Muscle of leg (tissue), 11 donors: ENCODE measurements around the gene MYO1D. TPM values are rescaled to one million over a fixed set of nuclear protein-coding genes. Genes with fewer than 3 reads are reported as not detected.
"Not testable (repeated sequence)": the region's sequence is repeated elsewhere in the genome, so short reads cannot be mapped to it uniquely, and the experiment has no call there.

Source experiments
- DNase-seq: peaks from one replicate; pipeline ENCODE4 v3.0.0; 2013
- H3K27ac ChIP-seq: one replicate; pipeline ENCODE4 v1.5.1; 2013; ENCODE audit warnings: mild to moderate bottlenecking, low read length, control low read depth
- H3K27me3 ChIP-seq: one replicate; pipeline ENCODE4 v1.6.1; 2013; ENCODE audit warnings: low read length; ENCODE audit not compliant: control insufficient read depth, insufficient read depth
- H3K36me3 ChIP-seq: one replicate; pipeline ENCODE4 v1.6.1; 2013; ENCODE audit warnings: low read length; ENCODE audit not compliant: control insufficient read depth, insufficient read depth
- H3K4me1 ChIP-seq: one replicate; pipeline ENCODE4 v1.6.1; 2013; ENCODE audit warnings: low read length; ENCODE audit not compliant: control insufficient read depth, insufficient read depth
- H3K4me3 ChIP-seq: one replicate; pipeline ENCODE4 v1.5.1; 2013; ENCODE audit warnings: low read length, control low read depth
- H3K9me3 ChIP-seq: replicated peaks from 2 replicates; pipeline ENCODE4 v1.6.1; 2013; ENCODE audit warnings: low read depth, low read length; ENCODE audit not compliant: control insufficient read depth
- WGBS: methylation state at CpG from one replicate; pipeline ENCODE4 v1.1.5; 2013; ENCODE audit warnings: missing lambda C conversion rate; ENCODE audit not compliant: insufficient coverage; 5-methylcytosine and 5-hydroxymethylcytosine counted together
- polyA plus RNA-seq, 8 donors: library from polyadenylated mRNA; unstranded; fragments of 120-200 nt; gene quantifications; one replicate each; pipeline versions ENCODE4 v1.2.1 to v1.2.3, GENCODE V29; 2013; ENCODE audit warnings: inconsistent platforms in 1 of 8, low replicate concordance in 1 of 8; ENCODE audit not compliant: insufficient read length in 8 of 8, insufficient read depth in 1 of 8
- total RNA-seq: library from RNA; stranded (reverse); fragments of 120-200 nt; gene quantifications from one replicate; pipeline ENCODE4 v1.2.4, GENCODE V29; 2013

Gene MYO1D
- total and polyA plus RNA-seq, 9 donors = 4.2 to 10.2 (median 5.4) TPM

- Histone ChIP-seq H3K4me1 (no peaks in the 10 kb centered on the region), H3K36me3 (peaks cover 47% of the 10 kb centered on the region), H3K27ac (no peak overlapping the region), H3K9me3 (no peaks in the 10 kb centered on the region), H3K27me3 (no peaks in the 10 kb centered on the region), H3K4me3 (no peak overlapping the region)
- no peak for DNase-seq
- WGBS = no CpG with 5 or more reads among the region's 3 CpGs
These were observed 413.6 kb downstream of the MYO1D start for GRCh38 chr17:32463304-32463703.

DNA sequence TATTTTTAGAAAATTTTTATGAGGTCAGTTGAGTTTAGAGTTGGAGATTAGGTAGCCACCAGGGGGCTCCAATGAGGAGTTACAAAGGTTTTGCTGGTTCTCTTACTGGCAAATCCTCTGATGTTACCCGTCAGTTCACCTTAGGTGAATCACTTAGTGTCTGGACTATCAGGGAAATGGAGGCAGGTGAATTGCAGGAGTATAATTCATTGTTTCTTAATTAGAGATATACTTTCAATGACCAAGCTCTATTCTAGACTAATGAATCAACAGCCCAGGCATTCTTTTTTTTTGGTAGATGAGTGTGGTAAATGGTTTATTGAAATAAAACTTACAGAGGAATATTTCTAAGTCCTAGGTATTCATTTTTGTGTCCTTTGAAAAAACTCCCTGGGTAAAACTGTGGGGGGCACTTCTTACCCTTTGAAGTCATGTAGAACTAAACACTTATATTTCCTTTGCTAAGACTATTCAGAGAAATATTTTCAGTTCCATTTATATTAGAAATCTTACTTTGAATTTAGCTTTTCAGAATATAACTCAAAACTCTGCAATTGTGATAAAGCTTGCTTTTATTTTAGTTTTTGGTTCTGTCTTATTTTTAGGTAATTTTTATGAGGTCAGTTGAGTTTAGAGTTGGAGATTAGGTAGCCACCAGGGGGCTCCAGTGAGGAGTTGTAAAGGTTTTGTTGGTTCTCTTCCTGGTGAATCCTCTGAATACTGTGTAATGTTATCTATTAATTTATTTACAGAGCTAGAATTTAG, 414.9 kb downstream of the MYO1D start:
- Histone ChIP-seq H3K36me3 (peaks cover 44% of the 10 kb centered on the region), H3K9me3 (no peaks in the 10 kb centered on the region), H3K4me1 (no peaks in the 10 kb centered on the region), H3K27ac (no peak overlapping the region), H3K27me3 (no peaks in the 10 kb centered on the region), H3K4me3 (no peak overlapping the region)
- no CpG with 5 or more reads among the region's 1 CpG for WGBS
- DNase-seq = no peak

DNA sequence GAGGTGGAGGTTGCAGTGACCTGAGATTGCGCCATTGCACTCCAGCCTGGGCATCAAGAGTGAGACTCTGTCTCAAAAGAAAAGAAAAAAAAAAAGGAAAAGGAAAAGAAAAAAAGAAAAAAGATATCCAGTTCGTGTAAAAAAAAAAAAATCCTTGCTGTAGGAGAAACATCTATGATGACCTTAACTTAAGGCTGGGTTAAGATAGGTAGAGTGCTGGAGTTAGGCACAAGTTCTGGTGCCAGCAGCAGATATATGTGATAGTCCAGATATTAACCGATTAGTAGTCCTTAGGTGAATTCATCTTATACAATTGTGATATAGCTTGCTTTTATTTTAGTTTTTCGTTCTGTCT, 415.4 kb downstream of the MYO1D start:
- H3K9me3 ChIP-seq = no peaks in the 10 kb centered on the region
- no peak overlapping the region for H3K4me3 ChIP-seq
- DNase-seq = no peak
- H3K36me3 ChIP-seq = peaks cover 44% of the 10 kb centered on the region
- no peaks in the 10 kb centered on the region for H3K4me1 ChIP-seq
- H3K27me3 ChIP-seq = no peaks in the 10 kb centered on the region
- H3K27ac ChIP-seq = no peak overlapping the region
- 30% methylated on average over 1 of the region's 4 CpGs for WGBS

GRCh38 chr17:32460054-32460453, 416.9 kb downstream of the MYO1D start:
- no peak for DNase-seq
- H3K27ac ChIP-seq = no peak overlapping the region
- H3K9me3 ChIP-seq = no peaks in the 10 kb centered on the region
- 93% methylated on average over 2 of the region's 4 CpGs for WGBS
- H3K4me1 ChIP-seq = no peaks in the 10 kb centered on the region
- peaks cover 41% of the 10 kb centered on the region for H3K36me3 ChIP-seq
- no peak overlapping the region for H3K4me3 ChIP-seq
- no peaks in the 10 kb centered on the region for H3K27me3 ChIP-seq

- H3K27ac ChIP-seq = no peak overlapping the region
- no peaks in the 10 kb centered on the region for H3K9me3 ChIP-seq
- no peaks in the 10 kb centered on the region for H3K4me1 ChIP-seq
- no peak overlapping the region for H3K4me3 ChIP-seq
- DNase-seq = no peak
- no peaks in the 10 kb centered on the region for H3K27me3 ChIP-seq
- peaks cover 45% of the 10 kb centered on the region for H3K36me3 ChIP-seq
These were observed 418.6 kb downstream of the MYO1D start for GRCh38 chr17:32458371-32458770.

DNA sequence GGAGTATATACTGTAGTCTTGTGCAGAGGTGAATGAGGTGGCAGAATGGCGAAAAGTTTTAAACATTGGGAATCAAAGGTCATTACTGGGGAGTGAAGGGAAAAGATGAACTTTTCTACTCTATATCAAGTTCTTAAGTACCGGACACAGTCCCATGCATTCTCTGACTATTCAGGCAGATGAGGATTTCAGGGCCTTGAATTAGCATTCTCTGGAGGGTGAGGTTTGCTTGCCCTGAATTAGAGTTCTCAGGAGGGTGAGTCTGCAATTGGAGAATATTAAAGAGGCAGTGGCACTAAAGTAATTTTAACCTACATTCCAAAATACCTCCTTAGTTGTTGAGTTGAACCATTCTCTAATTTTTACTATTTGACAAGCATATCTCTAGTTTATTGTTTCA, 423.6 kb downstream of the MYO1D start:
- no peaks in the 10 kb centered on the region for H3K4me1 ChIP-seq
- no CpG with 5 or more reads among the region's 2 CpGs for WGBS
- no peak overlapping the region for H3K27ac ChIP-seq
- H3K4me3 ChIP-seq = no peak overlapping the region
- peaks cover 47% of the 10 kb centered on the region for H3K36me3 ChIP-seq
- H3K27me3 ChIP-seq = no peaks in the 10 kb centered on the region
- DNase-seq = no peak
- H3K9me3 ChIP-seq = no peaks in the 10 kb centered on the region

DNA sequence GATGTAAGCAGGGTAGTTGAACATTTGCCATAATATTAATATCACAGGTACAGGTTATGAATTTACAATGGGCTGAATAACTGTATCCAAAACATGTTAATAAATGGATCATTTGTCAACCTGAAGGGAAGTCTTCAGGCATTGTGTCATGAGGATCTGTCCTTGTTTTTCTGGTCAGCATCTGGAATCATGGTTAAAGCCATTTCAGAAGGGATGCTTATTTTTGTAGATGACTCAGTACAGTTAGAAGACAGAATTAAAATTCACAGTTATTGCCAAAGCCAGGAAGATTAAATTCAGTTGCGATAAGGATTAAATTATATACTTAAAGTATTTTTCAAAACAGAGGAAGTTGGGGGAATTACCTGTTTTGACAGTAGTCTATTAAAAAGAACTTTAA, 424.6 kb downstream of the MYO1D start:
- H3K27me3 ChIP-seq = no peaks in the 10 kb centered on the region
- no peaks in the 10 kb centered on the region for H3K9me3 ChIP-seq
- peaks cover 44% of the 10 kb centered on the region for H3K36me3 ChIP-seq
- no peak overlapping the region for H3K4me3 ChIP-seq
- no peak overlapping the region for H3K27ac ChIP-seq
- WGBS = no CpG with 5 or more reads among the region's 1 CpG
- H3K4me1 ChIP-seq = no peaks in the 10 kb centered on the region
- no peak for DNase-seq

DNA sequence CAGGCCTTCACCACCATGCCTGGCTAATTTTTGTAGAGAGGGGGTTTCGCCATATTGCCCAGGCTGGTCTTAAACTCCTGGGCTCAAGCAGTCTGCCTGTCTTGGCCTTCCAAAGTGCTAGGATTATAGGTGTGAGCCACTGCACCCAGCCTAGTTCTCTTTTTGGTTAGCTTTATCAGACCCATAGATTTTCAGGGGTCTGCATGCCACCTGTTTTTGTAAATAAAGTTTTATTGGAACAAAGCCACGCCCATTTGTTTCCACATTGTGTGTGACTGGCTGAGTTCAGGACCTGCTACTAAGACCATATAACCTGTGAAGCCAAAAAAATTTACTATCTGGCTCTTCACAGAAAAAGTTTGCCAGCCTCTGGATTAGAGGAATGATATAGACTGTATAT, 425.0 kb downstream of the MYO1D start:
- Histone ChIP-seq H3K4me3 (no peak overlapping the region), H3K9me3 (no peaks in the 10 kb centered on the region), H3K36me3 (peaks cover 46% of the 10 kb centered on the region), H3K4me1 (no peaks in the 10 kb centered on the region), H3K27me3 (no peaks in the 10 kb centered on the region), H3K27ac (no peak overlapping the region)
- no peak for DNase-seq
- 0% methylated on average over 1 of the region's 2 CpGs for WGBS

DNA sequence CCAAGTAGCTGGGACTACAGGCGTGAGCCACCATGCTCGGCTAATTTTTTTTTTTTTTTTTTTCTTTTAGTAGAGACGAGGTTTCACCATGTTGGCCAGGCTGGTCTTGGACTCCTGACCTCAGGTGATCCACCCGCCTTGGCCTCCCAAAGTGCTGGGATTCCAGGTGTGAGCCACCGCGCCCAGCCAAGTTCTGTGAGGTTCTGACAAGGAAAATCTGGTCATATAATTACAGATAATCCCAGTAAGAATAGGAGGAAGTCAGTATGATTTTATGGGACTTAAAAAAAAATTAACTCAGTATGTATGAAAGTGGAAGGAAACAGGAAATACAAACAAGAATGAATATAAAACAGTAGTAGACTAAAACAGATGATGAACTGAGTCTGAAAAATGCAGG, 426.5 kb downstream of the MYO1D start:
- H3K9me3 ChIP-seq, H3K4me3 ChIP-seq, H3K4me1 ChIP-seq, DNase-seq, H3K27me3 ChIP-seq, H3K27ac ChIP-seq: not testable (repeated sequence)
- no CpG with 5 or more reads among the region's 6 CpGs for WGBS
- H3K36me3 ChIP-seq = peaks cover 48% of the 10 kb centered on the region

GRCh38 chr17:32449963-32450362, 427.0 kb downstream of the MYO1D start:
- H3K36me3 ChIP-seq = peaks cover 45% of the 10 kb centered on the region

GRCh38 chr17:32446949-32447348, 430.0 kb downstream of the MYO1D start:
- peaks cover 8% of the 10 kb centered on the region for H3K4me1 ChIP-seq
- H3K36me3 ChIP-seq = peaks cover 21% of the 10 kb centered on the region
- no peak overlapping the region for H3K4me3 ChIP-seq
- no peaks in the 10 kb centered on the region for H3K9me3 ChIP-seq
- WGBS = 100% methylated on average over 2 of the region's 2 CpGs
- DNase-seq = no peak
- H3K27ac ChIP-seq = no peak overlapping the region
- H3K27me3 ChIP-seq = no peaks in the 10 kb centered on the region

More at GRCh38 chr17:32449963-32450362, 427.0 kb downstream of the MYO1D start:
- 100% methylated on average over 1 of the region's 5 CpGs for WGBS
- Histone ChIP-seq H3K27me3 (no peaks in the 10 kb centered on the region), H3K9me3 (no peaks in the 10 kb centered on the region), H3K4me3 (no peak overlapping the region), H3K4me1 (peaks cover 3% of the 10 kb centered on the region), H3K27ac (no peak overlapping the region)
- no peak for DNase-seq
